Esophagus squamous epithelium (tissue), 5 donors: ENCODE measurements around the gene ZSCAN5C. TPM values are rescaled to one million over a fixed set of nuclear protein-coding genes. Genes with fewer than 3 reads are reported as not detected.

Experiments used
- DNase-seq: peaks from one replicate; lab custom pipeline; 2025; lab: John Stamatoyannopoulos, UW
- H3K27ac ChIP-seq, 4 donors: fragments of 200-600 bp; sonication (generic); one replicate each; pipeline ENCODE4 v1.5.1; 2016 to 2019; ENCODE audit warnings: mild to moderate bottlenecking in 1 of 4
- H3K27me3 ChIP-seq, 4 donors: fragments of 200-600 bp; sonication (generic); 1 replicate in 3 of 4; 2 replicates in 1 of 4; pipeline versions ENCODE4 v1.5.1 to v1.6.0; 2017 to 2021; ENCODE audit warnings: antibody characterized with exemption in 1 of 4
- H3K36me3 ChIP-seq, 3 donors: fragments of 200-600 bp; sonication (generic); one replicate each; pipeline ENCODE4 v1.5.1; 2016 to 2019
- H3K4me1 ChIP-seq, 3 donors: fragments of 200-600 bp; sonication (generic); one replicate each; pipeline ENCODE4 v1.5.1; 2017 to 2019
- H3K4me3 ChIP-seq, 4 donors: fragments of 200-600 bp; sonication (generic); 1 replicate in 3 of 4; 2 replicates in 1 of 4; pipeline ENCODE4 v1.5.1; 2016 to 2019; ENCODE audit warnings: mild to moderate bottlenecking in 2 of 4, moderate library complexity in 1 of 4
- H3K9me3 ChIP-seq, 3 donors: fragments of 200-600 bp; sonication (generic); one replicate each; pipeline ENCODE4 v1.5.1; 2016 to 2019
- POLR2A ChIP-seq, 4 donors: fragments of 450-650 bp; IDR thresholded peaks; one replicate each; pipeline ENCODE4 v1.6.1; 2017; ENCODE audit warnings: antibody characterized with exemption in 4 of 4, mild to moderate bottlenecking in 4 of 4, moderate library complexity in 3 of 4
- WGBS, 2 donors: methylation state at CpG; one replicate each; pipeline ENCODE4 v1.1.5; 2018; 5-methylcytosine and 5-hydroxymethylcytosine counted together
- intact Hi-C: fragments of 100-400 bp; cut with DNase I; formaldehyde crosslinking; loops from one replicate; pipeline ENCODE4 v1.15.0; 2022
- total RNA-seq, 4 donors: library from RNA; depleted of rRNA; stranded (reverse); fragments of >200 nt; gene quantifications; one replicate each; pipeline ENCODE4 v1.1.0, GENCODE V29; 2016
- TF ChIP-seq, protein P1 (sequence below), 6 experiments: fragments of 450-650 bp in 4 of 6; fragments of 200-600 bp in 2 of 6; sonication (generic) in 2 of 6; IDR thresholded peaks; one replicate each; pipeline ENCODE4 v1.5.1; 2016 to 2019; ENCODE audit warnings: antibody characterized with exemption in 6 of 6, mild to moderate bottlenecking in 4 of 6, moderate library complexity in 4 of 6
- donor health status: DM: yes; HTN: yes; CAD: no.

ZSCAN5C gene
- total RNA-seq, 4 donors from 2014 or later: not detected

DNA sequence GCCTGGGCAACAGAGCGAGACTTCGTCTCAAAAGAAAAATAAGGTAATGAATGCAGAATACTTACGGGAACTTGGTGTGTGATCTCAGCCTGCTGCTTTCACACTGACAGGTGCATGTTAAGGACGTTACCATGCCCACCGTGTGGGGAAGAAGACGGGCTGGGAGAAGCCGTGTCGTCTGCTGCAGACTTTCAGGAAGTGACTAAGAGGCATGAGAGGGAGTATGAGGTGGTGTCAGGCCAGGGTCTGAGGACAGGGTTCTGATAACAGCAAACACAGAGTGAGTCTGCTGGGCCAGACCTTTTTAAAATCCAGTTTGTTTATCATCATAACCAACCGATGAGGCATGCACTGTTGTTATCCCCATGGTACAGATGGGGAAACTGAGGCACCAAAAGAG, 39.8 kb upstream of the ZSCAN5C start:
- TF ChIP-seq, protein P1, sequence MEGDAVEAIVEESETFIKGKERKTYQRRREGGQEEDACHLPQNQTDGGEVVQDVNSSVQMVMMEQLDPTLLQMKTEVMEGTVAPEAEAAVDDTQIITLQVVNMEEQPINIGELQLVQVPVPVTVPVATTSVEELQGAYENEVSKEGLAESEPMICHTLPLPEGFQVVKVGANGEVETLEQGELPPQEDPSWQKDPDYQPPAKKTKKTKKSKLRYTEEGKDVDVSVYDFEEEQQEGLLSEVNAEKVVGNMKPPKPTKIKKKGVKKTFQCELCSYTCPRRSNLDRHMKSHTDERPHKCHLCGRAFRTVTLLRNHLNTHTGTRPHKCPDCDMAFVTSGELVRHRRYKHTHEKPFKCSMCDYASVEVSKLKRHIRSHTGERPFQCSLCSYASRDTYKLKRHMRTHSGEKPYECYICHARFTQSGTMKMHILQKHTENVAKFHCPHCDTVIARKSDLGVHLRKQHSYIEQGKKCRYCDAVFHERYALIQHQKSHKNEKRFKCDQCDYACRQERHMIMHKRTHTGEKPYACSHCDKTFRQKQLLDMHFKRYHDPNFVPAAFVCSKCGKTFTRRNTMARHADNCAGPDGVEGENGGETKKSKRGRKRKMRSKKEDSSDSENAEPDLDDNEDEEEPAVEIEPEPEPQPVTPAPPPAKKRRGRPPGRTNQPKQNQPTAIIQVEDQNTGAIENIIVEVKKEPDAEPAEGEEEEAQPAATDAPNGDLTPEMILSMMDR (IDR thresholded peaks at IDR 0.05): no peak
- no peak for TF ChIP-seq POLR2A (IDR thresholded peaks at IDR 0.05)
- Histone ChIP-seq H3K27ac (no peak overlapping the region), H3K27me3 (no peaks in the 10 kb centered on the region), H3K36me3 (peaks cover 5 to 39% (median 15%) of the 10 kb centered on the region in 3 donors), H3K9me3 (no peaks in the 10 kb centered on the region), H3K4me3 (no peak overlapping the region), H3K4me1 (no peaks in the 10 kb centered on the region)
- intact Hi-C loops: no loop called here
- whole genome bisulfite sequencing, 2 donors: 44 to 58% methylated on average over 9 of the region's 9 CpGs
- DNase-seq: no peak

DNA sequence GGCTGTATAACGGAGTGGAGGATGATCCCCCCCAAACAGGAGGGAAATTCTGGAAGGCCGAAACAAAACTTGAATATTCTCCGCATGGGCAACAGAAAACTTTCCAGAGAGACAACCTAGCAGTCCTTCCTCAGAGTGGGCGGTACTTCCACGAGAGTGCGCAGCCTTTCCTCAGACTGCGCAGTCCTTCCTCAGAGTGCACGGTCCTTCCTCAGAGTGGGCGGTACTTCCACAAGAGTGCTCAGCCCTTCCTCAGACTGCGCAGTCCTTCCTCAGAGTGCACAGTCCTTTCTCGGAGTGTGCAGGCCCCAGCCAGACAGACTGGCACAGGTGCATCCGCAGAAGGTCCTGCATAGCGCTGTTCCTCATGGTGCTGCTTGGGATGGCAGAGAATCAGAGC, 39.0 kb upstream of the ZSCAN5C start:
- H3K27ac ChIP-seq: no peak overlapping the region
- intact Hi-C loops: no loop called here
- H3K36me3 ChIP-seq: peaks cover 5 to 34% (median 15%) of the 10 kb centered on the region in 3 donors
- H3K4me1 ChIP-seq: no peaks in the 10 kb centered on the region
- no peak for DNase-seq
- H3K9me3 ChIP-seq: no peaks in the 10 kb centered on the region
- no peak overlapping the region for H3K4me3 ChIP-seq
- no peak for TF ChIP-seq POLR2A (IDR thresholded peaks at IDR 0.05)
- TF ChIP-seq, protein P1 (IDR thresholded peaks at IDR 0.05): no peak
- H3K27me3 ChIP-seq: no peaks in the 10 kb centered on the region
- 90% methylated on average over 8 to 13 of the region's 13 CpGs for WGBS, 2 donors

DNA sequence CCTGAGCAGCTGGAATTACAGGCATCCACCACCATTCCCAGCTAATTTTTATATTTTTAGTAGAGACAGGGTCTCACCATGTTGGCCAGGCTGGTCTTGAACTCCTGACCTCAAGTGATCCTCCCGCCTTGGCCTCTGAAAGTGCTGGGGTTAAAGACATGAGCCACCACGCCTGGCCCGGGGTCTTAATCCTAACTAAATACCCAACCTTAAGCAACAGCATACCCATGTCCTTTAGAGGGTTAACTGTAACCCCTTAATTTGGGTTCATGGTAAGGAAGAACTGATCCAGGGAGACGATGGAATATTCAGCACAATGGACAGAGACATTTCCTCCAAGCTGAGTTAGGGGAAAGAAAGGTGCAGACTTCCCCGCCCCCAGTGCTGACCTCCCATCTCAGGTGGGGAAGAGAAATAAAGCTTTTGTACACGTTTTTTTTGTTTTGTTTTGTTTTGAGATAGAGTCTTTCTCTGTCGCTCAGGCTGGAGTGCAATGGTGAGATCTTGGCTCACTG, 35.0 kb upstream of the ZSCAN5C start:
- no peak for DNase-seq
- Histone ChIP-seq H3K9me3 (no peaks in the 10 kb centered on the region), H3K4me3 (no peak overlapping the region), H3K27ac (no peak overlapping the region), H3K27me3 (no peaks in the 10 kb centered on the region), H3K4me1 (peaks cover 0 to 19% (median 0%) of the 10 kb centered on the region in 3 donors), H3K36me3 (no peaks in the 10 kb centered on the region)
- WGBS, 2 donors: 39 to 49% methylated on average over 7 of the region's 7 CpGs
- no peak for TF ChIP-seq POLR2A (IDR thresholded peaks at IDR 0.05)
- TF ChIP-seq, protein P1 (IDR thresholded peaks at IDR 0.05): no peak
- intact Hi-C loops: no loop called here

DNA sequence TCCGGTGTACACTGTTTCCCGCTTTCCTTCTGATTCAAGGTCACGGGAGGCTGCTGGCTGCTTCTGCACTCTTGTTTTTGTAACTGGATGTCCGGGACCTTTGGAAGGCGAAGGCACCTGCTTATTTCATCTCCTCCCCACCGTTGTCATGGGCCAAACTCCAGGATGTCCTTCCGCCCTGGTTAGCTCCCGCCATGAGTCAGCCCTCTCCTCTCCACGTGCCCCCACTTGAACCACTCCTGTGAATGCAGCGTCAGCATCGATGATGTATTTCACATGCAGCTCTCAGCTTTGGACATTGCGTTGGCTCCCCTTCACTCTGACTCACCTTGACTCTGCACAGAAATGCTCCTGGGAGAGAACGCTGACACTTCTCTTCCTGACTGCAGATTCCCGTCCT, 31.8 kb upstream of the ZSCAN5C start:
- Histone ChIP-seq H3K4me1 (peaks cover 0 to 19% (median 0%) of the 10 kb centered on the region in 3 donors), H3K27ac (no peak overlapping the region), H3K36me3 (no peaks in the 10 kb centered on the region), H3K4me3 (no peak overlapping the region), H3K27me3 (peaks cover 0 to 24% (median 0%) of the 10 kb centered on the region in 4 donors), H3K9me3 (no peaks in the 10 kb centered on the region)
- intact Hi-C loops: loop anchor here (5.0 kb wide), 1 partner anchor 93 kb away; no protein-coding TSS in a partner anchor
- TF ChIP-seq POLR2A (IDR thresholded peaks at IDR 0.05): no peak
- TF ChIP-seq, protein P1 (IDR thresholded peaks at IDR 0.05): no peak
- no peak for DNase-seq
- WGBS, 2 donors: 40% methylated on average over 13 to 14 of the region's 14 CpGs

DNA sequence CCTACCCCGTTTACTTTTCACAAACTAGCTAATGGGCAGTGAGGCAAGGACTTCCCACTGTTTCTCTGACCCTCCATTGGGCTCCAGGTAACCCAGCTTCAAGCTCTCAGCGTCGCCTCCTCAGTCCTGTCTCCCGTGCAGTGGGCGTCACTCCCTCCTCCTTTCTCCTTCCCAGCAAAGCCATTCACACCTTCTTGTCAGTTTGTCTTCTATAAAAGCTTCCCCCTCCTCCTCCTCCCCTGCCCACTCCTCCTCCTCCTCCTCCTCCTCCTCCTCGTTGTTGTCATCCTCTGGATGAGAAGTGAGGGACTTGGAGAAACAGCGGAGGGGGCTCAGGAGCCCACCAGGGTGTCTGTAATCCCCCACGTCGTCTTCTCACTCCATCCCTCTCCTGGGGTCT, 28.0 kb upstream of the ZSCAN5C start:
- no peak overlapping the region for H3K27ac ChIP-seq
- no peak for DNase-seq
- no peaks in the 10 kb centered on the region for H3K9me3 ChIP-seq
- peaks cover 0 to 19% (median 0%) of the 10 kb centered on the region in 3 donors for H3K4me1 ChIP-seq
- intact Hi-C loops: loop anchor here (5.0 kb wide), 1 partner anchor 97 kb away; no protein-coding TSS in a partner anchor
- H3K36me3 ChIP-seq: no peaks in the 10 kb centered on the region
- TF ChIP-seq POLR2A (IDR thresholded peaks at IDR 0.05): no peak
- TF ChIP-seq, protein P1 (IDR thresholded peaks at IDR 0.05): no peak
- no peak overlapping the region for H3K4me3 ChIP-seq
- H3K27me3 ChIP-seq: peaks cover 0 to 46% (median 0%) of the 10 kb centered on the region in 4 donors
- 17 to 24% methylated on average over 9 of the region's 9 CpGs for WGBS, 2 donors
